Activated gamma-delta T cell (primary cell): ENCODE data around the gene TMEM255B.

Experiments
- DNase-seq: peaks from one replicate; lab custom pipeline; 2025; lab: John Stamatoyannopoulos, UW

Gene TMEM255B

DNA sequence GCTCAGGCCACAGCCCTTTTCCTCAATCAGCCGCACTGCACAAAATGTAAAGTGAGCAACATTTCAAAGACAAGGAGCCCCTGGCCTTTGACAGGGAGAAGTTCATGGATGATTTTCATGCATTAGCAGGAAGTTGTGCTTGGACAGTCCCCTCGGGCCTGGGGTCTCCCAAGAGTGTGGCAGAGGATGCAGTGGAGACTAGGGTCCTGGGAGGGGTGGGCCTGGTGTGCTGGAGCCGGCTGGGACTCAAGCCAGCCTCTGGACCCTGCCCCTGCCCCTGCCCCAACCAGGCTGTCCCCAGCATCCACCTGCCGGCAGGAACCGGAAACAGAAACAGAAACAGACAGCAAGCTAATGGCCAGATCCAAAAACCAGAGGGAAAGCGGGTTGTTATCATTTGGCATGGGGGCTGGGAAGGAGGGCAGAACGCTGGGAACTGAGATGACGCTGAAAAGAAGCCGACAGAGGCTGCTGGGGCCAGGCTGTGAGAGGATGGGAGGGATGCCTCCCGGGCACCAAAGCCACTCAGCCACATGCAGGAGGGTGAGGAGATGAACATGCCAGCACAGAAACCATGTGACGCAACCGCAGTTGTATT is 102.5 kb downstream of the TMEM255B start:
- DNase-seq = no peak

GRCh38 chr13:113862191-113862930 is 103.3 kb downstream of the TMEM255B start:
- no peak for DNase-seq

DNA sequence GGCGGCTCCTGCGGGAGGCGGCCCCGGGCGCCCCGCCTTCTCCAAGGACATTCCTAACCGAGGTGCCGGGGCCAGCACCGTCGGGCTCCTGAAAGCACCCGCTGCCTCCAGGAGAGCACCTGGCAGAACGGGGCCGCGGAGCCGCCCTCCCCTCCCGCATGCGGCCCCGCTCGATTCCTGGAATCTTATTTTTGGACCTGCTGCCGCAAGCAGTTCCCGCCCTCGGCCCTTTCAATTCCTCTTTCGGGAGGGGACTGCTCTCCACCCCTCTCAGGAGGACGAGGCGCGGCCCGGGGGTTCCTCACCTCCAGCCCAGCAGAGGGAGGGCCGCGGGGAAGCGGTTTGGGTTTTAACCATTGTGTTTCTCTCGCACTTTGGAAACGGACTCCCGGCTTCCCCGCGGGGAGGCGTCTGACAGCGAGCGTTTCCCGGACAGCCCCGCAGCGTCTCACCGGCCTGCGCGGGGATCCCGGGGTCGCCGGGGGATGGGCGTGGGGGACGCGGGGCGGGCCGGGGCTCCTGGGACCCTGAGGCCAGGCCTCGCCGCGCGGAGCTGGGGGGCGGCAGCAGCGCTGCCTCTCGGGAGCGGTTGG is 104.0 kb downstream of the TMEM255B start:
- no peak for DNase-seq

GRCh38 chr13:113863524-113864272 is 104.7 kb downstream of the TMEM255B start, which contains the start of gene GAS6:
Gene GAS6 (minus strand): TSS chr13:113864076. CDS start chr13:113863920, 156 bp downstream.
- no peak for DNase-seq

GRCh38 chr13:113864273-113864890 is 105.4 kb downstream of the TMEM255B start:
- DNase-seq = no peak

DNA sequence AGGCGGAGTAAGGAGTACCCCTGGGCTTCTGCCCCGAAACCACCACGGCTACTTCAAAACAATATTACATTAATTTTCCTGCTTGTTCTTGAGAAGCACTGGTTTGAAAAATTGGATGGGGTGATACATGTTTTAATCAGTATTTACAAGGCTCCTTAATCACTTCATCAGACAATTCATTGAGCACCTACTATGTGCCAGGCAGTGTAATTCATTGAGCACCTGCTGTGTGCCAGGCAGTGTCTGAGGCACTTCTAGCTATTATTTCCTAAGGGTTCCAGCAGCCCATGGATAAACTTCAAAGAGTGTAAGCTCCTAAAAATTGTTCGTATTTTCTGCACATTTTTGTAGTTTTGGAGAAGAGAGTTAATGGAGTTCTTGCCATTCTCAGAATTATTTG is 106.4 kb downstream of the TMEM255B start:
- DNase-seq = no peak
